Cardiac fibroblast (primary cell): ENCODE data around the gene NPHS1.
"Not testable (repeated sequence)": the region's sequence is repeated elsewhere in the genome, so short reads cannot be mapped to it uniquely, and the experiment has no call there.

ENCODE experiments used
- DNase-seq, 2 donors: peaks; one replicate each; pipeline versions ENCODE4 v3.0.0 to v3.0.0-alpha.2; 2010; ENCODE audit warnings: low read depth in 2 of 2
- H3K4me3 ChIP-seq, 2 donors: replicated peaks in 1 of 2; 1 replicate in 1 of 2; 2 replicates in 1 of 2; pipeline ENCODE4 v1.5.1; 2011; ENCODE audit warnings: low read depth in 2 of 2, low read length in 2 of 2, mild to moderate bottlenecking in 2 of 2, moderate library complexity in 1 of 2
- CTCF ChIP-seq: IDR thresholded peaks from one replicate; pipeline ENCODE4 v1.5.1; 2011; ENCODE audit warnings: low read depth, mild to moderate bottlenecking, low read length, inconsistent platforms

Gene NPHS1

DNA sequence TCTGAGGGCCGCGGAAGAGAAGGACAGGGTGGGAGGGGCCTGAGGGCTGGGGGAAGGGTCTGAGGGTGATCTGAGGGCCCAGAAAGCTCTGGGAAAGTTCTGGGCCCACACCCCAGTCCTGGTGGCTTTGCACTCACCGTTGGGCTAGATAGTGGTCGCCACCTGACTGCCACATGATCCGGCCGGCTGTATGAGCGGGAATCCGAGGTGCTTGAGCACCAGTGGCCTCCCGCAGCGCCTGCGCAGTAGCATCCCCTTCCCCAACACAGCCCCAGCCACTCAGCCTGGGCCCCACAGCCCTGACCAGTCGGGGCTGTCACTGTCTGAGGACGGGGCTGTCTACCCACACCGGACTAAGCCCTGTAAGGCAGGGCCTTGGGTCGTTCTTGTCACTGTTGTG, 54.6 kb downstream of the NPHS1 start:
- DNase-seq: no peak
- TF ChIP-seq CTCF: no peak
- no peak overlapping the region for H3K4me3 ChIP-seq

DNA sequence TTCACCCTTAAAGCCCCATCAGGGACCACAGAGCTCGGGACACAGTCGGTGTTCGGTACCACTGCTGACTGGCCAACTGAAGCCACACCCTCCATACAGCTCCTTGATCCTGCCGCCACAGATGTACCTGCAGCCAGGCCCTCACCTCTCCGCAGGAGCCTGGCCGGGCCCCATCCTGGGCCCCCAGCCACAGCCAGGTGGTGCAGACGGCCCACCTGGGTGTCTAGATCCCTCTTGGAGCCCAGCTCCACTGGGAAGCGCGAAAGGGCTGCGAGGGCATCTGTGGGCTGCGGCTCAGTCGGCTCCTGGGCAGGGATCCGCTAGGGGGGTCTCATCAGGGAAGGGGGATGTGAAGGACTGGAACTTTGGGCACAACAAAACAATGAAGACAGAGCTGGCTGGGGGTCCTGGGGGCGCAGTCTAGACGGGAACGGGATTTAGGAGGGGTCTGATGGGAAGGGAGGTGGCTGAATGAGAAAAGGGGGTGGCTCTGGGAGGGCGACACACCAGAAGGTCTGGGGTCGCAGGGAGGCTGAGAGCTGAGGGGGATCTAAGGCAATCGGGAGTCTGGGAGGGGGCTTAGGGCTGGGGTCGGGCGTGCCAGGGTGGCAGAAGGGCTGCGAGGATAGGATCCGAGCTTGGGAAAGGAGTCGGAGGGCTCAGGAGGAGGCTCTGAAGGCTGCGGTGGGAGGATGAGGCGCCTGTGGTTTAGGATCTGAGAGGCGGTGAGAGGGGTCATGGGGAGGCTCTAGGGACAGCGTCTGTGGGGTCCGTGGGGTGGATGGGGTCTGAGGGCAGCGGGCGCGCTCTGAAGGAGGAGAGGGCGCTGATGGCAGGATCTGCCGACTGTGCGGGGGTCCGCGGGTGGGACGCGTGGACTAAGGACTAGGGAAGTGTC, 55.4 kb downstream of the NPHS1 start:
- no peak for DNase-seq
- no peak for TF ChIP-seq CTCF
- no peak overlapping the region for H3K4me3 ChIP-seq

DNA sequence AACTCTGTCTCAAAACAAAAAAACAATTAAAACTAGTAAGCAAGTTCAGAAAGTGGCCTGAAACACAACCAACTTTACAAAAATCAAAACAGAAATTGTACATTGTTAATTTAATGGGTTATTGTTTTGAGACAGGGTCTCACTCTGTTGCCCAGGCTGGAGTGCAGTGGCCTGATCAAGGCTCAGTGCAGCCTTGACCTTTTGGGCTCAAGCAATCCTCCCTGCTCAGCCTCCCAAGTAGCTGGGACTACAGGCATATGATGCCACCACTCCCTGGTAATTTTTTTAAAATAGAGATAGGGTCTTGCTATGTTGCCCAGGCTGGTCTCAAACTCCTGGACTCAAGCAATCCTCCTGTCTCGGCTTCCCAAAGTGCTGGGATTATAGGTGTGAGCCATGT, 56.7 kb downstream of the NPHS1 start:
- H3K4me3 ChIP-seq: not testable (repeated sequence)

DNA sequence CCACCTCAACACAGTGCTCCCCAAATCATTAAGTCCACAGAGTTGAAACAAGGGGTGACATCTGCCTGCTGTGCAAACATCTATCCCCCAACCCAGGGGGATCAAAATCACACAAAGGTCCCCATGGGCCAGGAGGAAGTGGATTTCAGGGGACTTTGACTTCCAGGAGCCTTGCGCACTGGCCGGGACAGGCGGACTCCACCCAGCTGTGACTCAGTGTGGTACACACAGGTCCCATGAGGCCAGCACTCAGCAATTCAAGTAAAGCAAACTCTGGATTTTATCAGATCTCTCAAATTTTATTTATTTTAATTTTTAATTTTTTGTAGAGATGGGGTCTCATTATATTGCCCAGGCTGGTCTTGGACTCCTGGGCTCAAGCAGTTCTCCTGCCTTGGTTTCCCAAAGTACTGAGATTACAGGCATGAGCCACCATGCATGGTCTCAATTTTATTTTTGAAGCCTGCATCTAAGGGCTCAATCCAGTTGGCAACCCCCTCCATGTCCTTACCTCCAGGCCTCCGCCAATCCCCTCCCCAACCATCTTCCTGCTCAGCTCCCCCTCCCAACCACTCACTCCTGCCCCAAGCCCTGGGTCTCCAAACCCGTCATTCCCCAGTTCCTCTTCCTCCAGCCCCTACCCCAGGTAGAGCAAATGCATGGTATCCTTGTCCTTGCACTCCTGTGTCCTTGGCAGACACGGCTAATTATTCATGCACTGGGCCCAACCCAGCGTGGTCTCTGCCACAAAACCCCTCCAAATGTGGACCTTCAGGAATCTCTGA, 58.7 kb downstream of the NPHS1 start:
- H3K4me3 ChIP-seq: no peak overlapping the region
- TF ChIP-seq CTCF: no peak
- peak; percentile 21 to 70 for DNase-seq

More for the DNA sequence above, 56.7 kb downstream of the NPHS1 start:
- not testable (repeated sequence) for DNase-seq

GRCh38 chr19:35792888-35793287, 59.4 kb downstream of the NPHS1 start:
- no peak overlapping the region for H3K4me3 ChIP-seq
- DNase-seq: no peak
- TF ChIP-seq CTCF: no peak

DNA sequence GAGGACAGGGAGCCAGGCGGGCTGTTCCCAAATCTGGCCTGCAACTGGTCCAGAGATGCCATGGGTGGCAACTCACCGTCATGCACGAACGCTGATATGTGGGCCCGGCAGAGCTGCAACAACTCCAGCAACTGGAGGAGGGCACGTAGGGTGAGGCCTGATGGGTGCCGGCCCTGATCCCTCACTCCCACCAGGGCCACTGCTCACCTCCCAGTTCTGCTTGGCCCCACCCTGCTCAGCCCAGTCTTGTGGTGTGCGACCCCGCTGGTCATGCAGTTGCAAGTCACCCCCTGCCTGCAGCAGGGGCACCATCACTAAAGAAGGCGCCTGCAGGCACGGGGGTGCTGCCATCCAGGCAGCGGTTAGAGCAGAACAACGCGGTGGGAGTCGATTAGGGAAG, 60.0 kb downstream of the NPHS1 start:
- no peak overlapping the region for H3K4me3 ChIP-seq
- no peak for TF ChIP-seq CTCF
- no peak for DNase-seq

DNA sequence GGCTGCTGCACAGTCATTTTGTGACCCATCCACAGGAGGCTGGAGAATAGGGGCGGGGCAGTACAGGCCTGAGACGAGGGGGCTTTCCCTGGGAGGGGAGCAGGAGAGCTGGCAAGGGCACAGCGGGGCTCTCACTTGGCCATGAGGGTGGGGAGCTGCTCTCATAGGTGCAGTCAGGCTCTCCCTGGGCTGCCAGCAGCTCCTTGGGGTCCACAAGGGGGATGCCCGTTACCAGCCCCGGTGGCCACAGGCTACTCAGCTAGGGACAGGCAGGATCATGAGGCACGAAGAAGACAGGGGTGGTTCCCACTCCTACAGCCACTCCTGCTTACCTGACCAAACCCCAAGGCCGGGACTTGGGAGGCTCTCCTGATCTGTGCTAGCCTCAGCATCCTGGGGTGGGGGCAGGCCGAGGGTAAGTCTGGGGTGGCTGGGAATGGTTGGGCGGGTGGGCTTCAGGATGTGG, 60.5 kb downstream of the NPHS1 start:
- no peak for DNase-seq
- no peak for TF ChIP-seq CTCF
- H3K4me3 ChIP-seq: no peak overlapping the region
